Erythroblast (primary cell): Measurements from ENCODE around the gene VIPR1.

Source experiments
- GATA1 ChIP-seq: IDR thresholded peaks from 2 replicates; pipeline ENCODE4 v1.6.1; 2011; ENCODE audit warnings: low read depth, mild to moderate bottlenecking, control low read depth, low read length, moderate library complexity
- POLR2A ChIP-seq: IDR thresholded peaks from 2 replicates; pipeline ENCODE4 v1.6.1; 2011; ENCODE audit warnings: mild to moderate bottlenecking, low read length

GRCh38 chr3:42498034-42498433 is 4.4 kb upstream of the VIPR1 start:
- TF ChIP-seq POLR2A (no peak), GATA1 (no peak)
